B cell (primary cell): ENCODE results near the gene EXOC5. TPM values are rescaled to one million over a fixed set of nuclear protein-coding genes. Genes with fewer than 3 reads are reported as not detected.
"Not testable (repeated sequence)": the region's sequence is repeated elsewhere in the genome, so short reads cannot be mapped to it uniquely, and the experiment has no call there.

Source experiments
- ATAC-seq: fragments of 200-7000 bp; cut with Tn5 transposase; one replicate; pipeline ENCODE4 v1.10.0; 2021; ENCODE audit warnings: low read depth, mild to moderate bottlenecking, moderate number of reproducible peaks, moderate library complexity
- CTCF ChIA-PET: fragments of 350-600 bp; sonication (Branson Sonifier 250); formaldehyde crosslinking; loops from one replicate; lab custom pipeline; 2021; ENCODE audit warnings: antibody characterized with exemption, inconsistent platforms; lab: Charles Lee
- POLR2A ChIA-PET: fragments of 350-600 bp; sonication (Branson Sonifier 250); formaldehyde crosslinking; loops from one replicate; lab custom pipeline; 2021; ENCODE audit warnings: antibody characterized with exemption; lab: Charles Lee
- DNase-seq: peaks from one replicate; pipeline ENCODE4 v3.0.0; 2013
- H2AFZ ChIP-seq: 2 replicates; pipeline ENCODE4 v1.6.1; 2012; ENCODE audit warnings: mild to moderate bottlenecking, low read depth, low read length; ENCODE audit not compliant: insufficient read depth, poor library complexity, severe bottlenecking
- H3K27ac ChIP-seq, 2 donors: 1 replicate in 1 of 2; 2 replicates in 1 of 2; pipeline ENCODE4 v1.5.1; 2012 to 2013; ENCODE audit warnings: low read length in 2 of 2, mild to moderate bottlenecking in 2 of 2, moderate library complexity in 1 of 2
- H3K27me3 ChIP-seq, 4 experiments: fragments of 200-600 bp in 1 of 4; sonication (generic) in 1 of 4; replicated peaks in 1 of 4; 1 replicate in 2 of 4; 2 replicates in 2 of 4; pipeline versions ENCODE4 v1.6.1 to v1.7.0; 2013 to 2016; ENCODE audit warnings: low read length in 3 of 4, mild to moderate bottlenecking in 2 of 4, mixed read lengths in 1 of 4, moderate library complexity in 1 of 4; ENCODE audit not compliant: insufficient read depth in 4 of 4, control insufficient read depth in 3 of 4; ENCODE audit errors: control extremely low read depth in 1 of 4
- H3K36me3 ChIP-seq, 2 experiments: replicated peaks in 1 of 2; 1 replicate in 1 of 2; 2 replicates in 1 of 2; pipeline versions ENCODE4 v1.6.1 to v1.7.1; 2013; ENCODE audit warnings: low read length in 1 of 2; ENCODE audit not compliant: insufficient read depth in 2 of 2, control insufficient read depth in 1 of 2; ENCODE audit errors: control extremely low read depth in 1 of 2, extremely low read depth in 1 of 2
- H3K4me1 ChIP-seq, 2 donors: fragments of 200-600 bp in 1 of 2; sonication (generic) in 1 of 2; 1 replicate in 1 of 2; 2 replicates in 1 of 2; pipeline versions ENCODE4 v1.5.1 to v1.6.1; 2013 to 2017; ENCODE audit warnings: low read length in 2 of 2; ENCODE audit not compliant: control insufficient read depth in 2 of 2, insufficient read depth in 2 of 2
- H3K4me2 ChIP-seq: replicated peaks from 2 replicates; pipeline ENCODE3; 2012; ENCODE audit warnings: mild to moderate bottlenecking, low read depth, low read length; ENCODE audit not compliant: poor library complexity, severe bottlenecking
- H3K4me3 ChIP-seq, 5 experiments: fragments of 200-600 bp in 1 of 5; sonication (generic) in 1 of 5; 1 replicate in 3 of 5; 2 replicates in 2 of 5; pipeline versions ENCODE4 v1.5.1 to v1.7.0; 2011 to 2016; ENCODE audit warnings: low read length in 4 of 5, mild to moderate bottlenecking in 4 of 5, low read depth in 2 of 5, control low read depth in 1 of 5, moderate library complexity in 1 of 5; ENCODE audit not compliant: insufficient read depth in 1 of 5; ENCODE audit errors: control extremely low read depth in 1 of 5, extremely low read depth in 1 of 5
- H3K79me2 ChIP-seq: fragments of 200-600 bp; sonication (generic); one replicate; pipeline ENCODE4 v1.6.0; 2016; ENCODE audit warnings: low read length; ENCODE audit not compliant: control insufficient read depth, insufficient read depth
- H3K9ac ChIP-seq: fragments of 200-600 bp; sonication (generic); 2 replicates; pipeline ENCODE4 v1.6.1; 2017; ENCODE audit warnings: mild to moderate bottlenecking, low read length, moderate library complexity
- H3K9me3 ChIP-seq, 3 donors: one replicate each; pipeline versions ENCODE4 v1.6.1 to v1.7.1; 2013; ENCODE audit warnings: low read length in 2 of 3; ENCODE audit not compliant: control insufficient read depth in 2 of 3, insufficient read depth in 1 of 3; ENCODE audit errors: control extremely low read depth in 1 of 3
- H4K20me1 ChIP-seq: 2 replicates; pipeline ENCODE4 v1.6.0; 2012; ENCODE audit warnings: mild to moderate bottlenecking, low read length; ENCODE audit not compliant: insufficient read depth, control insufficient read depth, poor library complexity, severe bottlenecking
- H3K27ac Mint-ChIP-seq: one replicate; pipeline ENCODE4 v1.8.0; 2021; ENCODE audit warnings: mixed read lengths
- H3K27me3 Mint-ChIP-seq: one replicate; pipeline ENCODE4 v1.8.0; 2021; ENCODE audit warnings: mixed read lengths
- H3K4me1 Mint-ChIP-seq: one replicate; pipeline ENCODE4 v1.8.0; 2021; ENCODE audit warnings: mixed read lengths
- H3K4me3 Mint-ChIP-seq: one replicate; pipeline ENCODE4 v1.8.0; 2021; ENCODE audit warnings: mixed read lengths
- H3K9me3 Mint-ChIP-seq: one replicate; pipeline ENCODE4 v1.8.0; 2022; ENCODE audit warnings: mixed read lengths; ENCODE audit not compliant: insufficient read depth
- CTCF ChIP-seq: fragments of 200-600 bp; IDR thresholded peaks from one replicate; pipeline ENCODE4 v1.8.0; 2022; ENCODE audit warnings: antibody characterized with exemption, mild to moderate bottlenecking
- EZH2 ChIP-seq: IDR thresholded peaks from 2 replicates; pipeline ENCODE4 v1.6.1; 2012; ENCODE audit warnings: borderline replicate concordance, low read depth, mild to moderate bottlenecking, moderate library complexity, low read length; ENCODE audit not compliant: insufficient read depth, poor library complexity, severe bottlenecking
- WGBS: methylation state at CpG from one replicate; pipeline ENCODE4 v1.1.5; 2013; ENCODE audit warnings: missing lambda C conversion rate; ENCODE audit not compliant: insufficient coverage; 5-methylcytosine and 5-hydroxymethylcytosine counted together
- intact Hi-C: fragments of 100-400 bp; cut with micrococcal nuclease; formaldehyde crosslinking; loops from one replicate; pipeline ENCODE4 v1.10.0; 2022
- polyA plus RNA-seq: library from polyadenylated mRNA; depleted of rRNA; stranded (reverse); fragments of >200 nt; gene quantifications from 2 replicates; pipeline ENCODE4 v1.2.3, GENCODE V29; 2012
- total RNA-seq, 2 donors: library from RNA; stranded (reverse); fragments of 120-200 nt in 1 of 2; gene quantifications; 1 replicate in 1 of 2; 2 replicates in 1 of 2; pipeline versions ENCODE4 v1.2.3 to v1.2.4, GENCODE V29; 2013 to 2022

The EXOC5 gene
- total and polyA plus RNA-seq, 2 donors (not counting 1 experiment from before 2014, with no cell fraction given), result 5.4 to 60.0 TPM

DNA sequence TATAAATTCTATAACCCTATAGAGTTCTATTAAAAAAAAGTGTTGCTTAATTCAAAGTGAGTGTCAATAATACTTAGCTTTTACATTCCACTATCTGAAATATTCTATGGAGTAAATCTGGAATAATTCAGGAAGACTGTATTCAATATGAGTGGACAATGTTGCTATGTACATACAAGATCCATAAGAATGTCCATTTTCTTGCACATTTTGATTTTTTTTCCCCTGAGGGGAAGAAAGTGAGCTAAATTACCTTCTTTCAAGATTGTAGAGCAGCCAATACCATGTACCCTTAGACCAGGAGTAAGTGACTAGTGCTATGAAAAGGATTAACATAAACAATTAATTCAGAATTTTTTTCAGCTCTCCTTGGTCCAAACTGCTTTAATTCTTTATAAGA, 25.4 kb downstream of the EXOC5 start:
- intact Hi-C loops, result no loop called here
- Histone ChIP-seq H3K36me3 (peaks cover 12 to 24% of the 10 kb centered on the region in 2 experiments), H3K9me3 (no peaks in the 10 kb centered on the region), H3K4me2 (no peak overlapping the region), H3K4me3 (no peak overlapping the region), H3K4me1 (no peaks in the 10 kb centered on the region), H3K9ac (no peak overlapping the region), H3K79me2 (peaks cover 3% of the 10 kb centered on the region), H3K27me3 (no peaks in the 10 kb centered on the region), H4K20me1 (no peaks in the 10 kb centered on the region), H3K27ac (no peak overlapping the region), H2AFZ (no peak overlapping the region)
- H3K4me3 Mint-ChIP-seq, result no peak overlapping the region
- CTCF ChIA-PET, result interaction anchor here (1.8 kb wide), 1 partner anchor 26 kb away, joined by 4 read pairs; the partner anchor contains the start of genes AP5M1 and EXOC5
- ATAC-seq (no peak), DNase-seq (no peak)
- no peaks in the 10 kb centered on the region for H3K9me3 Mint-ChIP-seq
- no peaks in the 10 kb centered on the region for H3K4me1 Mint-ChIP-seq
- POLR2A ChIA-PET, result interaction anchor here (0.6 kb wide), 1 partner anchor 9 kb away, joined by 3 read pairs; no protein-coding TSS in a partner anchor
- H3K27ac Mint-ChIP-seq, result no peak overlapping the region
- no peaks in the 10 kb centered on the region for H3K27me3 Mint-ChIP-seq
- TF ChIP-seq CTCF, result no peak
- no peak for TF ChIP-seq EZH2

DNA sequence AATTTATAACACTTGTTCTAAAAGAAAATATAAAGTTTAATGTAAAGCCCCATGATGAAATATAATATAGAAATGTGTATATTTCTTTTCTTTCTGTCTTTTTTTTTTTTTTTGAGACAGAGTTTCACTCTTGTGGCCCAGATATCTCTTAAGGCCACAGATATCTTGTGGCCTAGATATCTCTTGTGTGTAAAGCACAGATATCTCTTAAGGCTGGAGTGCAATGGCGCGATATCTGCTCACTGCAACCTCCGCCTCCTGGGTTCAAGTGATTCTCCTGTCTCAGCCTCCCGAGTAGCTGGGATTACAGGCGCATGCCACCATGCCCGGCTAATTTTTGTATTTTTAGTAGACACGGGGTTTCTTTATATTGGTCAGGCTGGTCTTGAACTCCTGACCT, 28.6 kb downstream of the EXOC5 start:
- CTCF ChIA-PET, ATAC-seq, H3K9me3 ChIP-seq, intact Hi-C loops, H3K79me2 ChIP-seq, DNase-seq, H3K4me1 Mint-ChIP-seq, H3K27me3 ChIP-seq, H3K4me1 ChIP-seq, H2AFZ ChIP-seq, H3K4me3 Mint-ChIP-seq, POLR2A ChIA-PET, H3K9ac ChIP-seq, H3K27ac Mint-ChIP-seq, H3K27ac ChIP-seq, H3K4me2 ChIP-seq, H3K9me3 Mint-ChIP-seq, H3K27me3 Mint-ChIP-seq, H3K4me3 ChIP-seq, H4K20me1 ChIP-seq: not testable (repeated sequence)
- 96% methylated on average over 7 of the region's 7 CpGs for WGBS
- peaks cover 13 to 24% of the 10 kb centered on the region in 2 experiments for H3K36me3 ChIP-seq
